H54 (cell line): ENCODE results near the gene DMRT1.

Experiments used
- DNase-seq: peaks from one replicate; pipeline ENCODE4 v3.0.0; 2011; ENCODE audit warnings: low spot score, mixed read lengths; ENCODE audit not compliant: insufficient read length
- FAIRE-seq: peaks from 3 replicates; lab custom pipeline; 2011; peaks lifted over from hg19 to GRCh38; lab: Jason Lieb, UNC
- POLR2A ChIP-seq: IDR thresholded peaks from 2 replicates; pipeline ENCODE4 v1.6.1; 2011; ENCODE audit warnings: low read depth, mild to moderate bottlenecking, low read length

Gene DMRT1

GRCh38 chr9:841371-842209 lies at the start of gene DMRT1:
DMRT1 (plus strand) TSS chr9:841697; CDS start chr9:841839, 142 bp downstream.
- no peak for TF ChIP-seq POLR2A
- no peak for FAIRE-seq

GRCh38 chr9:792331-793260 lies 48.9 kb upstream of the DMRT1 start:
- DNase-seq: no peak
- no peak for FAIRE-seq
- no peak for TF ChIP-seq POLR2A

More at GRCh38 chr9:841371-842209, at the start of gene DMRT1:
- DNase-seq: no peak

DNA sequence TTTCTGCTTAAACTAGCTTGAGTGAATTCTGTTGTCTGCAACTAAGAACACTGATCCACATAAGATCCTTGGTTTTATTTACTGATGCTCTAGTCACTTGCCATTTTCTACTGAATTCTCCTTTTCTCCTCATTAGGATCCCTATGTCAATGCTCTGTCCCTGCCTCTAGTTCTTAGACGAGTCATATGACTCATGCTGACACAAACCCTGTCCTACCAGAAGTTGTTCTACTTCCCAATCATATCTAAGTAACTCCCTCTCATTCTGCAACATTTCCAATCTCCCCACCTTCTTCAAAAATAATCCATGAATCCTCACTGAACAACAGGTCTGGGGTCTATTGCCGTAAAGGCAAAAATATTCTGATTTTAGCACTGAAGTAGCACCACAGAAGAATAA lies 47.1 kb upstream of the DMRT1 start:
- DNase-seq (no peak), FAIRE-seq (no peak)
- no peak for TF ChIP-seq POLR2A

DNA sequence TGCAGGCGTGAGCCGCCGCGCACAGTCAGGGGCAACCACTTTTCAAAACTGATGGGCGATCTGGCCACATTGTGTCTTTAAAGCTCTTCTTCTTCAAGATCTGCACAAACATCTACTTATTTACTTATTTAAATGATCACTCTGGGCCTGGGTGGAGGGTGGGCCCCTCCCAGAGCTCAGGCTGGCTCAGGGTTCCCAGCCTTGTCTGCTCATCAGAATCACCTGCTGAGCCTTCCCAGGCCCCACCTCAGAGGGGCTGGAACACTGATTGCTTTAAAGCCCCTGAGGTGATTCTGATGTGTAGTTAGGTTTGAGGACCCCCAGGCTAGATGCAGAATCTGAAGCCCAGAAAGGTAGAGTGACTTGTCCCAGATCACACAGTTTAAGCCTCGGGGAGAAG lies 45.6 kb upstream of the DMRT1 start:
- TF ChIP-seq POLR2A: no peak
- no peak for DNase-seq
- no peak for FAIRE-seq

DNA sequence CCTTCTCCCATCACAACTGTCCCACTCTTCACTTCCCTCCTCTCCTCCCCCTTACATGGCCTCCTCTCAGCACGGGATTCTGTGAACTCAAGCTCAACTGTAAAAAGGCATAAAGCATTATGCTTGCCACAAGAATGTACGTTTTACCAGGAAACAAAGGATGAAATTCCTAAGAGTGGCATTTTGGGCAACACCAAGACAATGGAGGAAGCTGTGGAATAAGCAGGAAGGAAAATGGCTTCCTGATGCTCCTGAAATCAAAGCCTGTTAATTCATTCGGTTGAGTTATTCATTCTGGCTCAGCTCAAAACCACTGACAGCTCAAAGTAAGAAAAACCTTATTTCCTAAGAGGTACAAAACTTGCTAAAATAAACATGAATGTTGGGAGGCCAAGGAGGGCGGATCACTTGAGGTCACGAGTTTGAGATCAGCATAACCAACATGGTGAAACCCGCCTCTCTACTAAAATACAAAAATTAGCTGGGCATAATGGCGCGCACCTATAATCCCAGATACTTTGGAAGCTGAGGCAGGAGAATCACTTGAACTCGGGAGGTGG lies 40.8 kb upstream of the DMRT1 start:
- FAIRE-seq (no peak), DNase-seq (no peak)
- TF ChIP-seq POLR2A: no peak

GRCh38 chr9:801399-802071 lies 40.0 kb upstream of the DMRT1 start:
- FAIRE-seq (peak; percentile 36), DNase-seq (no peak)
- no peak for TF ChIP-seq POLR2A

DNA sequence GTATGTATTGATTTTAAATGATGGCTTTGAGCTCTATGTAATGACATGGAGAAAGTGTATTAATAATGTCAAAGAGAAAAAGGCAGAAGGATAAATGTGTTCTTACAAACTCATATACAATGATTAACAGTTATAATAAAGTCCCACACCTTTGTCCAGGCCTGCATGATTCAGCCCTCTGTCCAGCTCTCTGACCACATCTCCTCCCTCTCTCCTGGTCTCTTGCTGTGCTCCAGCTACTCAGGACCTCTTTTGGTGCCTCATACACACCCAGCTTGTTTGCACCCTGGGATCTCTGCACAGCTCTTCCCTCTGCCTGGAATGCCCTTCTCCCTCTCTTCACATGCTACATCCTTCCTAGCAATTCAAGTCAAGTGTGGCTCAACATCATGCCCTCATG lies 37.5 kb upstream of the DMRT1 start:
- FAIRE-seq (no peak), DNase-seq (no peak)
- no peak for TF ChIP-seq POLR2A

GRCh38 chr9:805151-805550 lies 36.3 kb upstream of the DMRT1 start:
- TF ChIP-seq POLR2A: no peak
- FAIRE-seq (no peak), DNase-seq (no peak)

- no peak for TF ChIP-seq POLR2A
- FAIRE-seq (peak; percentile 93), DNase-seq (peak; percentile 31)
Observed at GRCh38 chr9:806285-807156, 35.0 kb upstream of the DMRT1 start.

DNA sequence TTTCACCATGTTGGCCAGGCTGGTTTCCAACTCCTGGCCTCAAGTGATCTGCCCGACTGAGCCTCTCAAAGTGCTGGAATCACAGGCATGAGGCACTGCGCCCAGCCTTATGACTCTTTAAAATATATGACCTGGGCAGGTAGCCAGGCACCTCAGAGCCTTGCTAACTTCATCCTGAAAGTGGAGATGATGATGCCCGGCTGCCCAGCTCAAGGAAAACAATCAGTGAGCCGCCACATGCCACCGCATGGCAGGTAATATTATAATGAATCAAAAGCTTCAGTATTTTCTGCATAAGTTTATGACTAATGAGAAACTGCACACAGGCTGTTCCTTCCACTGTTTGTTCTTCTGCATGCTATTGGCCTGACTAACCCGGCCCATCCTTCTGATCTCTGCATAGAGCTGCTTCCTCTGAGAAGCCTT lies 30.4 kb upstream of the DMRT1 start:
- no peak for TF ChIP-seq POLR2A
- no peak for FAIRE-seq
- no peak for DNase-seq

- no peak for TF ChIP-seq POLR2A
- FAIRE-seq: no peak
Observed at GRCh38 chr9:818958-819357, 22.5 kb upstream of the DMRT1 start.

DNA sequence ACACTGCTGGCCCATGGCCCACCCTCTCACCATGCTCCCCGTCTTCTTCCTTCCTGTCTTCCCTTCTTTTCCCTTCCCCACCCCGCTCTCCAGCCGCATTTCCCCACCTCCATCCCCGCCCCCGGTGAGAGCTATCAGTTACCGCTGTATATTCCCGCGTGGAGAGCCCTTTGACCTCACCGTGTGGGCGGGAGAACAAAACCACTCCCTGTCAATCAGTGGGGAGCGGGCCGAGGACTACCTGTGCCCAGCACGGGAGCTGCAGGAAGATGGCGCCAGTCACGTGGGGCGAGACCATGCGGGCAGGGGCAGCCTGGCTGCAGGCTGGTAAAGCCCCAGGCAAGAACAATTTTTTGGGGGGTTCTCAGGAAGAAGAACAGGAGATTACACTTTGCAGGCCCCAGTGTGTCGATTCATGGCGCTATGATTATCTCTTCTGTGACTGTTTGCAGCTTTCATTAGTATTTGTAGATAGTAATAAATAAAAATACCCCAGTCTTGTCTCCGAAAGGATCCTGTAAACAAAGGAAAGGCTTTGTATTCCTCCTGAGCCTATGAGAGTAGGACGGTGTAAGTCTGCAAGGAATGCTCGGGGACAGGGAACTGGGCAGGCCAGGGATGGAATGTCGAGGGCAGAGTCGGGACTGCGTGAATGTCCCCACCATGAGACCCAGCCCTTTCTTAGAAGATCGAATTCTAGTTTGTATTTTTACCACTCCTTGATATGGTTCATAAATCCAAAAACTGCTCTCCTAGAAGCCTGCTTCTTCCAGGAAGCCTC lies 14.8 kb upstream of the DMRT1 start:
- TF ChIP-seq POLR2A: no peak
- no peak for FAIRE-seq

More at GRCh38 chr9:818958-819357, 22.5 kb upstream of the DMRT1 start:
- no peak for DNase-seq

DNA sequence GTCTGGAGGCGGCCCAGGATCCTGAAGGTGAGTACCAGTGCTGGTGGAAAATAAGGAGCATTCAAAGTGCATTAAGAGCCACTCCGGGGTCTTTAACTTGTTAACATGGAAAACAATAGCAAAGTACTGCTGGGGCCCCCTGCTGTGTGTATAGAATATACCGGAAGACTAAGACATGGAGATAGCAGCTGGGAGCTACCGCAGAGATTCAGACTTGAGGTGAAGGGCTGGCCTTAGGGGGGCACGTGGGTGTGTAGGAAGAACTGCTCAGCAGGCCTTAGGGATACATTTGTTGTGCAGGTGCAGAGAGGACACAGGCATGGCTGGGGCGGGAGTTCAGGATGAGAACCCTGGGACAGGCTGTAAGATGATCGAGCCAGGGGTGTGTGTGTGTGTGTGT lies 1.2 kb upstream of the DMRT1 start:
- no peak for FAIRE-seq
- no peak for DNase-seq
- TF ChIP-seq POLR2A: no peak

More for the DNA sequence above, 14.8 kb upstream of the DMRT1 start:
- DNase-seq: no peak
